Aorta (tissue), 5 donors: ENCODE data around the gene HEXA. TPM values are rescaled to one million over a fixed set of nuclear protein-coding genes. Genes with fewer than 3 reads are reported as not detected.

ENCODE experiments used
- ATAC-seq: fragments of 200-7000 bp; cut with Tn5 transposase; one replicate; pipeline ENCODE4 v1.9.1; 2022; ENCODE audit warnings: moderate library complexity; ENCODE audit not compliant: low FRiP score
- DNase-seq, 2 donors: peaks; one replicate each; pipeline ENCODE4 v3.0.0-alpha.2; 2020
- H3K27ac ChIP-seq, 2 donors: one replicate each; pipeline ENCODE4 v1.5.1; 2013; ENCODE audit warnings: low read length in 2 of 2, mild to moderate bottlenecking in 2 of 2, moderate library complexity in 2 of 2, control low read depth in 1 of 2, inconsistent platforms in 1 of 2, low read depth in 1 of 2
- H3K27me3 ChIP-seq, 2 donors: one replicate each; pipeline ENCODE4 v1.6.1; 2013; ENCODE audit warnings: control low read depth in 1 of 2, low read length in 1 of 2, mild to moderate bottlenecking in 1 of 2, moderate library complexity in 1 of 2; ENCODE audit not compliant: insufficient read depth in 2 of 2, control insufficient read depth in 1 of 2
- H3K36me3 ChIP-seq, 2 donors: one replicate each; pipeline ENCODE4 v1.6.1; 2013; ENCODE audit warnings: control low read depth in 1 of 2, low read length in 1 of 2, mild to moderate bottlenecking in 1 of 2; ENCODE audit not compliant: insufficient read depth in 2 of 2, control insufficient read depth in 1 of 2
- H3K4me1 ChIP-seq, 2 donors: one replicate each; pipeline ENCODE4 v1.6.1; 2013; ENCODE audit warnings: low read length in 2 of 2, control low read depth in 1 of 2, mild to moderate bottlenecking in 1 of 2, moderate library complexity in 1 of 2; ENCODE audit not compliant: insufficient read depth in 2 of 2, control insufficient read depth in 1 of 2
- H3K4me3 ChIP-seq, 2 donors: one replicate each; pipeline ENCODE4 v1.5.1; 2013; ENCODE audit warnings: low read length in 2 of 2, control low read depth in 1 of 2, mild to moderate bottlenecking in 1 of 2
- H3K9me3 ChIP-seq: one replicate; pipeline ENCODE4 v1.6.1; 2013; ENCODE audit warnings: mild to moderate bottlenecking, low read length; ENCODE audit not compliant: control insufficient read depth
- WGBS, 2 donors: extraction: QIAGEN DNeasy Blood & Tissue Kit; methylation state at CpG; one replicate each; pipeline ENCODE4 v1.1.7; 2013; 5-methylcytosine and 5-hydroxymethylcytosine counted together
- intact Hi-C, 2 donors: fragments of 100-400 bp; cut with DNase I; formaldehyde crosslinking; loops; one replicate each; pipeline versions ENCODE4 v1.14.2 to v1.15.0; 2022
- polyA plus RNA-seq, 2 donors: library from polyadenylated mRNA; stranded (reverse); fragments of 200-250 nt; gene quantifications; one replicate each; pipeline ENCODE4 v1.2.3, GENCODE V29; 2013
- total RNA-seq, 2 donors: library from RNA; stranded (reverse); fragmentation: NEBNext Ultra II Directional; extraction: Animal tissue kit (Norgen Biotek cat#: 25700); gene quantifications; one replicate each; pipeline ENCODE4 v1.2.1, GENCODE V29; 2021
- donor health status: healthy with polysubstance abuse.
- donor health status: Bipolar disorder and iron deficiency.
- donor health status: DM: no; HTN: no; CAD: no.
- donor health status: DM: no; HTN: no; CAD: no.
- donor health status: DM: yes; HTN: yes; CAD: no.

Gene HEXA
- total and polyA plus RNA-seq, 4 donors = 58.2 to 144 (median 98.8) TPM

GRCh38 chr15:72307026-72307425 lies 68.8 kb downstream of the HEXA start:
- no peaks in the 10 kb centered on the region for H3K27me3 ChIP-seq
- intact Hi-C loops = no loop called here
- no peaks in the 10 kb centered on the region for H3K36me3 ChIP-seq
- no peaks in the 10 kb centered on the region for H3K4me1 ChIP-seq
- no peaks in the 10 kb centered on the region for H3K9me3 ChIP-seq
- no peak for DNase-seq
- 70 to 80% methylated on average over 5 of the region's 5 CpGs for WGBS, 2 donors
- no peak overlapping the region for H3K27ac ChIP-seq
- no peak overlapping the region for H3K4me3 ChIP-seq
- ATAC-seq = no peak

DNA sequence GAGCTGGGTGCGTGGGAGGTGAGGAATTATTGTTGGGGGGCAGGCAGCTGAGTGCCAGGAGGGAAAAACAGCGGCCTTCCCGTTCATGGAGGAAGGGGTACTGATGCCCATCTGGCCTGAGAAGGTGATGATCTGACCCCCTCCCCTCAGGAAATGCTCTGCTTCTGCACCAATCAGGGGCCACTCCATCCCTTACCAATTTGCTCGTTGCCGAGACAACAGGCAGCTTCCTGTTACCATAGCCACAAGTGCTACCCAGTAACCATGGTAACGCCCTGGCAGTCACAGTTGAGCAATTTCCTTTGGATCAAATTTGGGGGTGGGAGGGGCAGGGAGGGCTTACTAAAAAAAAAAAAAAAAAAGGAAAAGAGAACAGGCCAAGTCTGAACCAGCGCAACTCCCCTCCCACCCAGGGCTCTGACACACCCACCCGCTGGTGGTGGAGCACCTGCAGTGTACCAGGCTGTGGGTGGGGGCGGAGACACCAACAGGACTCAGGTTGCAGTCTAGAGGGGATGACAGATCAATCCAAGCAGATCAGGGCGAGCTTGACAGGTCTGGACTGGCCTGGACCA lies 69.5 kb downstream of the HEXA start:
- WGBS, 2 donors = 54 to 61% methylated on average over 10 of the region's 10 CpGs
- intact Hi-C loops = no loop called here
- DNase-seq = peak in 1 of 2 donors; percentile 49
- Histone ChIP-seq H3K4me1 (no peaks in the 10 kb centered on the region), H3K36me3 (no peaks in the 10 kb centered on the region), H3K4me3 (no peak overlapping the region), H3K9me3 (no peaks in the 10 kb centered on the region), H3K27ac (no peak overlapping the region), H3K27me3 (no peaks in the 10 kb centered on the region)
- ATAC-seq = no peak

DNA sequence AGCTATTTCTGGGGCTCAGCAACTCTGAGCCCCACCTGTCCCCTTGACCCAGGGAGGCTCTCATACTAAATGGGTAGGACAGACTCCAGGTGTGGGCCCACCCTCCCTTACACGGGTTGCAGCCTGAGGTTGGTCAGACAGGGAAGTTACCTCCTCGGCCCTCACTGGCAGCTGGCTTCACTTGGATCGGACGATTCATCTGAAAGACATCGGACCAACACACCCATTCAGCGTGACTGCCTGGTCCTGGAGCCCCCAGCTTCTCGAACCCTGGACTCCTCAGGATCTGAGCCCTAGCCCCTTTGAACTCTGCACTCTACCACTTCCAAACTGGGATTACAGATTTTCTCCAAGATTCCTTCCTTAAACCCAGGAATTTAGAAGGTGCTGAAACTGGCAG lies 71.2 kb downstream of the HEXA start:
- WGBS, 2 donors = 91 to 92% methylated on average over 7 of the region's 7 CpGs

DNA sequence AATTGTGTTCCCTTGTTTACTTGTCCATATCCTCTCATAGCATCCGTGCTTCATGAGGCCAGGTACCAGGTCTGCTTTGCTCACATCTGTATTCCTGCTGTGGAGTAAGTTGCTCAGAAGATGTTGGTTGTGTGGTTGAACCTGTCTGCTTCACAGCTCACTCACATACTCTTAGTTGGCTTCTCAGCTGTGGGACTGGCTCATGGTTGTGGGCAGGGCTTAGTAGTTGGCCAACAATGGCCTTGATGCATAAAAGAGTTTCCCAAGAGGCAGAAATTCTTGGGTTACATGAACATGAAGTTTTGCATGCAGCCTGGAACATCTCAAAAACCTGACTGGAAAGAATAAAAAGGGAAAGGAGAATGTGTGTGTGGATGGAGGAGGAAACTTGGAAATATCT lies 72.9 kb downstream of the HEXA start:
- Histone ChIP-seq H3K9me3 (no peaks in the 10 kb centered on the region), H3K4me3 (no peak overlapping the region), H3K4me1 (no peaks in the 10 kb centered on the region), H3K27ac (no peak overlapping the region), H3K36me3 (no peaks in the 10 kb centered on the region), H3K27me3 (no peaks in the 10 kb centered on the region)
- 46 to 47% methylated on average over 1 of the region's 1 CpG for WGBS, 2 donors
- DNase-seq (no peak), ATAC-seq (no peak)
- intact Hi-C loops = no loop called here

More for the DNA sequence above, 71.2 kb downstream of the HEXA start:
- DNase-seq = no peak
- H3K27ac ChIP-seq = no peak overlapping the region
- H3K4me3 ChIP-seq = no peak overlapping the region
- intact Hi-C loops = no loop called here
- no peaks in the 10 kb centered on the region for H3K4me1 ChIP-seq
- H3K27me3 ChIP-seq = no peaks in the 10 kb centered on the region
- no peak for ATAC-seq
- no peaks in the 10 kb centered on the region for H3K36me3 ChIP-seq
- no peaks in the 10 kb centered on the region for H3K9me3 ChIP-seq

Other genes with a start within 250 kb of the HEXA start
- 1 to 10 TPM in 1 of 2 donors, under 1 TPM in 1; 0.91 to 1.5 TPM for gene GRAMD2A, start 178.2 kb downstream of the HEXA start, total RNA-seq
- gene GRAMD2A, start 178.2 kb downstream of the HEXA start, polyA plus RNA-seq = under 1 TPM; 0.13 to 0.20 TPM
- 100 to 1,000 TPM; 478 to 588 TPM for gene PKM, start 144.8 kb downstream of the HEXA start, total RNA-seq
- 100 to 1,000 TPM; 238 to 429 TPM for gene PKM, start 144.8 kb downstream of the HEXA start, polyA plus RNA-seq
- 10 to 100 TPM; 63.1 to 72.2 TPM for gene PARP6, start 103.5 kb downstream of the HEXA start, total RNA-seq
- gene PARP6, start 103.5 kb downstream of the HEXA start, polyA plus RNA-seq = 100 to 1,000 TPM in 1 of 2 donors, 10 to 100 TPM in 1; 28.0 to 143 TPM
- gene CELF6, start 55.9 kb downstream of the HEXA start, total RNA-seq = 1 to 10 TPM; 1.0 to 1.9 TPM
- 1 to 10 TPM in 1 of 2 donors, under 1 TPM in 1; 0.25 to 7.7 TPM for gene CELF6, start 55.9 kb downstream of the HEXA start, polyA plus RNA-seq
- gene TMEM202, start 22.3 kb upstream of the HEXA start, total RNA-seq = not detected
- not detected for gene TMEM202, start 22.3 kb upstream of the HEXA start, polyA plus RNA-seq
- gene ARIH1, start 98.3 kb upstream of the HEXA start, total RNA-seq = 100 to 1,000 TPM; 162 to 165 TPM
- 10 to 100 TPM; 27.2 to 29.9 TPM for gene ARIH1, start 98.3 kb upstream of the HEXA start, polyA plus RNA-seq